Mucosa of rectum (tissue), 2 donors: ENCODE results near the gene C1orf74.

Experiments used
- H3K27ac ChIP-seq, 2 donors: one replicate each; pipeline ENCODE4 v1.7.0; 2013; ENCODE audit warnings: inconsistent platforms in 2 of 2, low read depth in 2 of 2, low read length in 2 of 2
- H3K27me3 ChIP-seq, 2 donors: one replicate each; pipeline ENCODE4 v1.7.0; 2013; ENCODE audit warnings: low read length in 2 of 2; ENCODE audit not compliant: control insufficient read depth in 2 of 2, insufficient read depth in 2 of 2
- H3K36me3 ChIP-seq, 2 donors: one replicate each; pipeline ENCODE4 v1.7.0; 2013; ENCODE audit warnings: low read length in 2 of 2; ENCODE audit not compliant: control insufficient read depth in 2 of 2, insufficient read depth in 2 of 2
- H3K4me1 ChIP-seq, 2 donors: one replicate each; pipeline ENCODE4 v1.7.0; 2013; ENCODE audit warnings: low read length in 2 of 2, mild to moderate bottlenecking in 1 of 2; ENCODE audit not compliant: control insufficient read depth in 2 of 2, insufficient read depth in 2 of 2
- H3K4me3 ChIP-seq, 2 donors: one replicate each; pipeline ENCODE4 v1.7.0; 2013; ENCODE audit warnings: low read length in 2 of 2
- H3K9ac ChIP-seq, 2 donors: one replicate each; pipeline ENCODE4 v1.7.0; 2013; ENCODE audit warnings: low read length in 2 of 2, low read depth in 1 of 2, mild to moderate bottlenecking in 1 of 2
- H3K9me3 ChIP-seq, 2 donors: one replicate each; pipeline ENCODE4 v1.7.0; 2013; ENCODE audit warnings: low read length in 2 of 2; ENCODE audit not compliant: control insufficient read depth in 2 of 2
- donor health status: healthy.
- donor health status: Normal muscosa, but diverticular disease.

C1orf74 gene

GRCh38 chr1:209791920-209792319 lies 7.6 kb upstream of the C1orf74 start:
- Histone ChIP-seq H3K27me3 (no peaks in the 10 kb centered on the region), H3K36me3 (peaks cover 39 to 59% of the 10 kb centered on the region in 2 donors), H3K9ac (no peak overlapping the region), H3K4me1 (peaks cover 17 to 39% of the 10 kb centered on the region in 2 donors), H3K9me3 (no peaks in the 10 kb centered on the region), H3K27ac (peak overlapping the region; percentile 68 to 81), H3K4me3 (no peak overlapping the region)

GRCh38 chr1:209790286-209791193 lies 6.2 kb upstream of the C1orf74 start:
- no peak overlapping the region for H3K4me3 ChIP-seq
- H3K4me1 ChIP-seq, result peaks cover 22 to 47% of the 10 kb centered on the region in 2 donors
- no peaks in the 10 kb centered on the region for H3K9me3 ChIP-seq
- H3K9ac ChIP-seq, result no peak overlapping the region
- peaks cover 36 to 56% of the 10 kb centered on the region in 2 donors for H3K36me3 ChIP-seq
- H3K27ac ChIP-seq, result peak overlapping the region; percentile 68 to 81
- H3K27me3 ChIP-seq, result no peaks in the 10 kb centered on the region

- no peak overlapping the region for H3K4me3 ChIP-seq
- H3K27ac ChIP-seq, result no peak overlapping the region
- H3K9ac ChIP-seq, result no peak overlapping the region
- H3K36me3 ChIP-seq, result peaks cover 26 to 43% of the 10 kb centered on the region in 2 donors
- H3K27me3 ChIP-seq, result no peaks in the 10 kb centered on the region
- H3K4me1 ChIP-seq, result peaks cover 30 to 54% of the 10 kb centered on the region in 2 donors
- no peaks in the 10 kb centered on the region for H3K9me3 ChIP-seq
These were observed 4.9 kb upstream of the C1orf74 start for GRCh38 chr1:209789245-209789644.

GRCh38 chr1:209787551-209787950 lies 3.2 kb upstream of the C1orf74 start:
- H3K27me3 ChIP-seq, result no peaks in the 10 kb centered on the region
- H3K4me1 ChIP-seq, result peaks cover 36 to 63% of the 10 kb centered on the region in 2 donors
- peak overlapping the region in 1 of 2 donors; percentile 21 for H3K4me3 ChIP-seq
- peak overlapping the region in 1 of 2 donors; percentile 44 for H3K9ac ChIP-seq
- peak overlapping the region; percentile 79 to 82 for H3K27ac ChIP-seq
- H3K9me3 ChIP-seq, result no peaks in the 10 kb centered on the region
- peaks cover 15 to 29% of the 10 kb centered on the region in 2 donors for H3K36me3 ChIP-seq

- Histone ChIP-seq H3K27me3 (no peaks in the 10 kb centered on the region), H3K4me1 (peaks cover 29 to 52% of the 10 kb centered on the region in 2 donors), H3K36me3 (peaks cover 15 to 29% of the 10 kb centered on the region in 2 donors), H3K4me3 (no peak overlapping the region), H3K27ac (peak overlapping the region in 1 of 2 donors; percentile 2), H3K9ac (no peak overlapping the region), H3K9me3 (no peaks in the 10 kb centered on the region)
These were observed 1.8 kb upstream of the C1orf74 start for GRCh38 chr1:209786146-209786545.

- no peaks in the 10 kb centered on the region for H3K9me3 ChIP-seq
- H3K27me3 ChIP-seq, result no peaks in the 10 kb centered on the region
- H3K4me1 ChIP-seq, result peaks cover 29 to 48% of the 10 kb centered on the region in 2 donors
- H3K36me3 ChIP-seq, result peaks cover 17 to 29% of the 10 kb centered on the region in 2 donors
- peak overlapping the region; percentile 2 to 86 for H3K27ac ChIP-seq
- H3K9ac ChIP-seq, result no peak overlapping the region
- H3K4me3 ChIP-seq, result no peak overlapping the region
These were observed 1.2 kb upstream of the C1orf74 start for GRCh38 chr1:209785592-209785991.

GRCh38 chr1:209783386-209783785 lies 973 bp downstream of the C1orf74 start:
- peaks cover 2 to 7% of the 10 kb centered on the region in 2 donors for H3K36me3 ChIP-seq
- peak overlapping the region; percentile 89 to 98 for H3K9ac ChIP-seq
- peak overlapping the region in 1 of 2 donors; percentile 95 for H3K4me3 ChIP-seq
- no peaks in the 10 kb centered on the region for H3K27me3 ChIP-seq
- H3K27ac ChIP-seq, result no peak overlapping the region
- no peaks in the 10 kb centered on the region for H3K9me3 ChIP-seq
- H3K4me1 ChIP-seq, result peaks cover 28 to 42% of the 10 kb centered on the region in 2 donors

- Histone ChIP-seq H3K4me3 (no peak overlapping the region), H3K9me3 (no peaks in the 10 kb centered on the region), H3K27ac (no peak overlapping the region), H3K9ac (no peak overlapping the region), H3K4me1 (peaks cover 15 to 19% of the 10 kb centered on the region in 2 donors), H3K27me3 (no peaks in the 10 kb centered on the region), H3K36me3 (peaks cover 2 to 8% of the 10 kb centered on the region in 2 donors)
These were observed 4.1 kb downstream of the C1orf74 start for GRCh38 chr1:209780268-209780667.

- Histone ChIP-seq H3K36me3 (peaks cover 2 to 11% of the 10 kb centered on the region in 2 donors), H3K4me3 (no peak overlapping the region), H3K27ac (no peak overlapping the region), H3K9ac (no peak overlapping the region), H3K4me1 (peaks cover 3 to 6% of the 10 kb centered on the region in 2 donors), H3K9me3 (no peaks in the 10 kb centered on the region), H3K27me3 (no peaks in the 10 kb centered on the region)
These were observed 6.3 kb downstream of the C1orf74 start for GRCh38 chr1:209778102-209778501.

- Histone ChIP-seq H3K9ac (no peak overlapping the region), H3K36me3 (peaks cover 2 to 11% of the 10 kb centered on the region in 2 donors), H3K4me1 (peaks cover 3 to 6% of the 10 kb centered on the region in 2 donors), H3K9me3 (no peaks in the 10 kb centered on the region), H3K27me3 (no peaks in the 10 kb centered on the region), H3K27ac (no peak overlapping the region), H3K4me3 (no peak overlapping the region)
These were observed 6.8 kb downstream of the C1orf74 start for GRCh38 chr1:209777587-209777986.
